SIG-M5 treated with dmso at 0.1 percent for 504 hours (cell line): ENCODE measurements around the gene ZBTB46.
"Not testable (repeated sequence)": the region's sequence is repeated elsewhere in the genome, so short reads cannot be mapped to it uniquely, and the experiment has no call there.

Experiments used
- DNase-seq: peaks from one replicate; lab custom pipeline; 2025; ENCODE audit not compliant: unreplicated experiment; lab: John Stamatoyannopoulos, UW

ZBTB46 gene

GRCh38 chr20:63858393-63859165, 27.5 kb upstream of the ZBTB46 start:
- no peak for DNase-seq

DNA sequence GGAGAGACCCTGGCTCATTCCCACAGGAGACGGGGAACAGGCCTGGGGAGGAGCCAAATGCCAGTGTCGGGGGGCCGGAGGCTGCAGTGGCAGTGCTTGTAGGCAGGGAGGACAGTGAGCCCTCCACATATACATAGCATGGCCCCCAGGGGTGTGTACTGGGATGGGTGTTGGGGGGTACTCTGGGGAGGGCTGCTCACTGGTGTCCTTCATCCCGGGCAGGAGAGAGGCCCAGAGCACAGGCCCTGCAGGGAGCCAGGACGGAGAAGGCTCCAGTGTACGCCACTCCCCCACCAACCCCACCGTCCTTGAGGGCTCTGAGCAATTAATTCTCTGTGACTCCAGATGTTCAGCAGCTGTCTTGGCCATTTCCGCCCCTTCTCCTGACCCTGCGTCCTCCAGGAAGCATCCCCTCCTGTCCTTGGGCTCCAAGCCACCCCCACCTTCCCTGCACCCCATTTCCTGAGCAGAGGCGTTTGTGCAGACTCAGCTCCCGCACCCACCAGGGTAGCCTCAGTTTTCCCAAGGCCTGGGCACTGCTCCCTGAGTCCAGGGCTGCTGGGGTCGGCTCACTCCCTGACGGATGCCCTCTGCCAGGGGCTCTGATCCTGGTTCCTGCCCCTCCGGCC, 26.8 kb upstream of the ZBTB46 start:
- no peak for DNase-seq

DNA sequence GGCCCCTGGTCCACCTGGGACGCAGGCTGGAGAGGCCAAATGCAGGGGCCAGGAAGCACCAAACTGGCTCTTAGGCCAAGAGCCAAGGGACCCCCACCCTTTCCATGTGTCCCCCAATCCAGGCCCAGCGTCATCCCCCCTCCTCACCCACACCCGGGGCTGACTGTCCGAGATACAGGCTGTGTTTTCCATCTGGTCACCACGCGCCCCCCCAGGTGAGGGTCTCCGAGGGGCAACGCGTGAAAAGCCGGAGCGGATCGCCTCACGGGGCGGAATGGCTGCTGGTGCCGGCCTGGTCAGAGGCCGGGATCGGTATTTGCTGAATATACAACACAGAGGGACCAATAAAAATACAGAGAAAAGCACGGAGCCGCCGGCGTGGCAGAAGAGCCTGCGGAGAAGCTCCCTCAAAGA, 25.0 kb upstream of the ZBTB46 start:
- DNase-seq = no peak

DNA sequence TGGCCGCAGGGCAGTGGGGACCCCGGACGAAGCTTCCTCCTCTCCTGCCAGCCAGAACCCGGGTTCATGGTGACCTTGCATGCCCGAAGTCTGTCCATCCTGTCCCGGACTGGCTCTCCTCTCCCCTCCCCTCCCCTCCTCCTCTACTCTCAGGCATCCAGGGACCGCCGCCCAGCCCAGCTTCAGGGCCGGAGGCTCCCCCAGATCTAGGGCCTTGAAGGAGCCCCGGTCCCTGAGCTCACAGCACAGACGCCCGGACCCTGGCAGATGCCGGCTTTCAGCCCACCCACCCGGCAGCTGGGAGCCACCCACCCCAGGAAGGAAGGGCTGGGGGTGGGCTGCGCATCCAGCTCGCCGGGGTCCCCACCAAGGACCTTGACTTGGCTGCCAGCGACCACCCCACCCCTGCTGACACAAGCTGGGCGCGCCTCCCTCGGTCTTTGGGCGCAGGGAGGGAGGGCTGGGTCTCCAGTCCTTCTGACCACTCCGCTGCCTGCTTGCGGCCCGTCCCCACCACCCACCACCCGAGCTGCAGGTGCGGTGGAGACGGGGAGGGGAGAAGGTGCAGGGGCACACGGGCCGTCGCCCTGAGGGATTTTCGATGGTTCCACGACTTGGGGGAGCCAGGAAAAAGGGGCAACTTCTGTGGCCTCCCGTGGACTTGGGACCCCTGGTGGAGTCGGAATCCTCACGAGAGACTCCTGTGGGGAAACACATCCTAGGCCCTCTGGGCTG, 24.5 kb upstream of the ZBTB46 start:
- no peak for DNase-seq

DNA sequence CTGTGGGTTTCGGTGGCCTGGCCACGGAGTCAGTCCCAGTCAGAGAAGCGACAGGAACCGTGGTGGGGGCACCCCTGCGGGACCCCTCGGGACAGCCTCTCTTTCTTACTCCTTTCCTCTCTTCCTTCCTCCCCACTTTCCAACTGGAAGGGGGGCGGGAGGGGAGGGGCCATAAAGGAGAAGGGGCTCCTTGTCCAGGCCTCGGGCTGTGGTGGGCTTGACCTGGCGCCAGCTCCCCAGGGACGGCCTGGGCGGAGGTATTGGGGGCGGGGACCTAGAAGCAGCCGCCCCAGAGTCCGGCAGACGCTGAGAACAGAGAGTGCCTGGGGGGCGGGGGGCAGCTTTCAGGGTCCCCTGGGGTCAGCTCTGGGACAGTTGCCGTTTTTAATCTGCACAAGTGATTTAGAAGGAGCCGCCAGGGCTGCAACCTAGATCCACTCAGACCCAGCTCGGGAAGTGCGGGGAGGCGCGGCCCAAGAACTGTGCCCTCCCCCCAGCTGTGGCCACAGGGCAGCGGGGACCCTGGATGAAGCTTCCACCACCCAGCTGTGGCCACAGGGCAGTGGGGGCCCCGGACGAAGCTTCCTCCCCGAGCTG, 23.8 kb upstream of the ZBTB46 start:
- DNase-seq = no peak

DNA sequence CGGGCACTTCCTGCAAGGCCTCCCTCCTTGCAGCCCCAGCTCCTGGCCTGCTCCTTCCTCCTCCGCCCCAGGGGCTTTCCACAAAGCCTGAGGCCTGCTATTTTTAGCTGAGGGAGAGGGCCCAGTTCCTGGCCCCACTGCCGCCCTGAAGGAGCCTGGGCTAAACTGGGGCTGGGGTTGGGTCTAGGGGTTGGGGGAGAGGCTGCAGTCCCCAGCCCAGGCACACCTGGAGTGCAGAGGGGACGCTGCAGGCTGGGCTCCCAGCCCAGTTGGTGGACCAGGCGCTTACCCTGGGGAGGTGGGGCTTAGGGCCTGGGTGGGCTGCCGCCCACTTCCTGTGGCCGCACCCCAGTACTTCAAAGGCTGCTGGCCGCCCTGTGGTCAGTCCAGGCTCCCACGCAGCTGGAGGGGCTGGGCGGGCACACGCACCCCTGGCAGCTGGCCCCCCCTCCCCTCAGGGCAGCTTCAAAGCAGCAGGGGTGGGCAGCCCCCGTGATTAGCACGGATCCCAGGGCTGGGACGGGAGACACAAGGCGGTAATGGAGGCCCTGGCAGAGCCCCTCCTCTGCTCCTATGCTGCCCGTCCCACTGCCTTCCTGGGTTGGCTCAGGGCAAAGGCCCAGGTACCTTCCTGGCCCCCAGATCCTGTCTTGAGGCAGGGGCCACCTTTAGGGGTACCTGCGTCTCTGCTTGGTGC, 23.2 kb upstream of the ZBTB46 start:
- DNase-seq = no peak

DNA sequence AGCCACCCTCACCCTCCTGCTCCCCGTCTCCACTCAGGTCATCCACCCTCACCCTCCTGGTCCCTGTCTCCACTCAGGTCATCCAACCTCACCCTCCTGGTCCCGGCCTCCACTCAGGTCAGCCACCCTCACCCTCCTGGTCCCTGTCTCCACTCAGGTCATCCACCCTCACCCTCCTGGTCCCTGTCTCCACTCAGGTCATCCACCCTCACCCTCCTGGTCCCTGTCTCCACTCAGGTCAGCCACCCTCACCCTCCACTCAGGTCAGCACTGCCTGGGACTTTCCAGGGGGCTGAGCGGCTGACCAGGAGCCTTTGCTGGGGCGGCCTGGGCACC, 22.6 kb upstream of the ZBTB46 start:
- DNase-seq = not testable (repeated sequence)

- DNase-seq = not testable (repeated sequence)
These were observed 20.5 kb upstream of the ZBTB46 start for GRCh38 chr20:63851548-63851943.

DNA sequence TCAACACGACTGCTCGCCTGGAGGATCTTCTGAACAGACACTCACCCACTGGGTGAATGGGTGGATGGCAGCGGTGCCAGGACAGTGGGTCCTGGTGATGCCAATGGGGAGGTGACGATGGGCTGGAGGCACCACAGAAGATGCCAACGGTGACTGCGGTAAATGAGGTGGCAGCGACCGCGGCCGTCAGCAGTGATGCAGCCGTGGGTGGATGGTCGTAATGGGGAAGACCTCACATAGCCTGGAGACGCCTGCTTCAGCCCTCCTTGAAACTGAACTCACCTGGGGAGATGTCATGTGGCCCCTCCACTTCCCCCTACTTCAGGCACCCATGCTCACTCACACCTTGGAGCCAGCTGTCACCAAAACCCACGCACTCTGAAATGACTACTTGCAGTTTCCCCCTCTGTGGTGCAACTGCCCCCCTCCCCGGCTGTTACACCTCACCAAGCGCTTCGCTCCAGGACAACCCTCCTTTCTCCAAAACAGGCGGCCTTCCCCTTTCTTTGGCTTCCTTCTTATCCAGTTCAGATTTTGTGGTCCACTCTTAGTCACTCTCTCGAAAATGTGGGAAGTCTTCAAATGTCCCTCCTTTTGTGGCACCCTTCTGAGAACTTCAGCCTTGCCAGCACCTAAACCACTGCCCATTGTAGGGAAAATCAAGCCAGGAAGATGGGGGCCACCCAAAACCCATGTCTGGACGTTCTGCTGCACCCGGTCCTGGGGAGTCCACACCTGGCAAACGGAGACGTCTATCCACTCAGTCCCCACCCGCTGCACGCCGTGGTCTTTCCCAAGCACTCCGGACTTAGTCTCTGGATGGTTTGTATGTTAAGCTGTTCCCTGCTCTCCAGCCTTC, 19.9 kb upstream of the ZBTB46 start:
- DNase-seq = no peak

GRCh38 chr20:63848003-63848911, 17.2 kb upstream of the ZBTB46 start:
- no peak for DNase-seq

GRCh38 chr20:63847237-63848002, 16.4 kb upstream of the ZBTB46 start:
- DNase-seq = no peak

DNA sequence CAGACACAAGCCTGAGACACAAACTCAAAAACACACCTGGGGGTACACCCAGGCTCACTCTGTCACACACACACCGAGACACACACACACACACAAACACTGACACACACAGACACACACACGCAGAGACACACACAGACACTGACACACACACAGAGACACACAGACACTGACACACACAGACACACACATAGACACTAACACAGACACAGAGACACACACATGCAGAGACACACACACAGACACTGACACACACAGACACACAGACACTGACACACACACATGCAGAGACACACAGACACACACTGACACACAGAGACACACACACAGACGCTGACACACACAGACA, 15.8 kb upstream of the ZBTB46 start:
- no peak for DNase-seq

DNA sequence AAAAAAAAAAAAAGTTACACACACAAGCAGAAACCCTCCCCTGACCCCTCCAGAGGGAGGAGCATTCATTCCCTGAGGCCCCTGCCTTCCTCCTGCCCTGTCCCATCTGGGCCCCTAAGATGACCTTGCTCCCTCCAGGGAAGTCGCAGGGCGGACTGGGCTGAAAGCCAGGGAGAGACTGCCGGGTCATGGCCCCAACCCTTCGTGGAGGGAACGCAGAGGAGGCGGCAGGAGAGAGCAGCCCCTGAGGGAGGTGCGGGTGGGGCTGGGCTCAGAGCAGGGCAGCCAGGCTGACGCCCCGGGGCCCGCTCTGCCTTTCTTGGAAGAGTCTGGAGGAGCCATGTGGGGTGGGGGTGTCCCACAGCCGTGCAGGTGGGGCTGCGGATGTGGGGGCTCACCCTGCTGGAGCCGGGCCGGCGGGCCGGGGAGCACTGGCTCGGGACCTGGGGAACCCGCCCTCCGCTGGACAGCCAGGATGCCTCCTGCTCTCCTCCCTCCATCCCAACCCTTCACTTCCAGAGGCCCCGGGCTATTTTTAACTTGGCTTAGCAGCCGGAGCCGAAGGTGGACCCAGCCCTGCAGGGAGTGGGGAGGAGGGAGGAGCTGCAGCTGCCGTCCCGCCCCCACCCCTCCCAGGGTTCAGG, 15.2 kb upstream of the ZBTB46 start:
- DNase-seq = no peak

DNA sequence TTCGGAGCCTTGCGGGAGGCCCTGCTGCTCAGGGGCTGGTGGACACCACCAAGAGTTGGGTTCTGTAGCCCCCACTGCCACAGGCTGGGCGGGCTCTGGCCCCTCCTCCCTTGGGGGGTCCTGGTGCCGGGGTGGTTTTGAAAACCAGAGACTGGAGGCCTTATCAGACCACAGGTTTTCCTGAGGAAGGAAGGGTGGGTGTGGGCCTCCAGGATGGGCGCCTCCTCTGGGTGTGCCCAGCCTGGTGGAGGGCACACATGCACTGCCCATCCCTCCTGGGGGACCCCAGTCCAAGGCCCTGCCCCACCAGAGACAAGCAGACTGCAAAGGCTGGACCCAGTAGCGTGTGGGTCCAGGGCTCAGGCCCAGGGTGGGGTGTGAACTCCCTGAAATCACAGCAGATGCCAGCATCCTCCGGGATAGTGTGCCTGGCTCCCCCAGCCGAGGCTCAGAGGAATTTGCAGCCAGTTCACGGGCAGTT, 13.5 kb upstream of the ZBTB46 start:
- no peak for DNase-seq

GRCh38 chr20:63843778-63844177, 12.7 kb upstream of the ZBTB46 start:
- no peak for DNase-seq

DNA sequence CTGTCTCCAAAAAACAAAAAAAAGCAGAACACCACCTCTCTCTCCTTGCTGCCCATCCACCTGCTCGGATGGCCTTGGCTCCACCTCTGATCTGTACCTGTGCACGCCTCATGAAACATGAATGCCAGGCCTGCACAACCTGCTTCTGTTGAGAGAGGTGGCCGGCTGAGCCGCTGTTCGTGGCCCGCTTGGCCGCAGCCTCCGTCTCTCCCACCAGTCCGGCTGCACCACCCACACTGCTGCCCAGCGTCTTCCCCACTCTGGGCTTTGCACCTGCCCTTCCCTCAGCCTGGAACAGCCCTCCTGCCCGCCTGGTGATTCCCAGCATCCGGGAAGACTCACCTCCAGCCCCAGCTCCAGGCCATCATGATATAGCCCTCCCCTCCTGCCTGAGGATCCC, 12.2 kb upstream of the ZBTB46 start:
- DNase-seq = no peak

DNA sequence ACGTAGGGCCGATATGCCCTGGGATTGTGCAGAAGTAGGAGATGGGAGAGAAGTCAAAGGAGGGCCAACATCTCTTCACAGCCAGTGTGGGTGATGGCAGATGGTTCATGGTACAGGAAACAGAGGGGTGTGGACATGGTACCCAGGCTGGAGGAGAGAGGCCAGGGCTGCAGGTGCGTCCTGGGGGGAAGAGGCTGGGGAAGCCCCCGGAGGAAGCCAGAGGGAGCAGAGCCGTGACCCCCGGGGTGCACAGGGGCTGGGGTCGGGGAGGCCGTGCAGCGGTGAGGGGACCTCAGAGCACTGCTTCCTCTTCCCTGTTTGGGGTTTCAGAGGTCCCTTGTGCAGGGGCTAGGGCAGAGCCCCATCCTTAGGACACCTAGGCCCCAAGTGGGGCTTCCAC, 11.2 kb upstream of the ZBTB46 start:
- DNase-seq = no peak

GRCh38 chr20:63840405-63840828, 9.4 kb upstream of the ZBTB46 start:
- DNase-seq = no peak
